Bronchial epithelial cell (primary cell): Measurements from ENCODE around the gene ITPKB. TPM values are rescaled to one million over a fixed set of nuclear protein-coding genes. Genes with fewer than 3 reads are reported as not detected.
"Not testable (repeated sequence)": the region's sequence is repeated elsewhere in the genome, so short reads cannot be mapped to it uniquely, and the experiment has no call there.

Source experiments
- DNase-seq: peaks from one replicate; pipeline ENCODE4 v3.0.0-alpha.2; 2010; ENCODE audit warnings: low read depth
- FAIRE-seq: peaks from 2 replicates; lab custom pipeline; 2011; peaks lifted over from hg19 to GRCh38; lab: Jason Lieb, UNC
- H3K27me3 ChIP-seq: 2 replicates; pipeline ENCODE4 v1.5.1; 2011; ENCODE audit warnings: low read length; ENCODE audit not compliant: control insufficient read depth, insufficient read depth
- H3K36me3 ChIP-seq: 2 replicates; pipeline ENCODE4 v1.5.1; 2011; ENCODE audit warnings: low read length; ENCODE audit not compliant: control insufficient read depth, insufficient read depth
- H3K4me3 ChIP-seq: 2 replicates; pipeline ENCODE4 v1.5.1; 2011; ENCODE audit warnings: mild to moderate bottlenecking, low read depth, low read length, control low read depth
- CTCF ChIP-seq: IDR thresholded peaks from 2 replicates; pipeline ENCODE4 v1.5.1; 2011; ENCODE audit warnings: mild to moderate bottlenecking, moderate library complexity, low read length, control low read depth, inconsistent platforms; ENCODE audit not compliant: insufficient read depth, severe bottlenecking
- total RNA-seq: library from RNA; depleted of rRNA; stranded (reverse); fragments of >200 nt; gene quantifications from 2 replicates; pipeline ENCODE4 v1.2.1, GENCODE V29; 2014

The ITPKB gene
- total RNA-seq, 1 donor from 2014 or later = 1.3 TPM

- no peak for TF ChIP-seq CTCF
- DNase-seq (no peak), FAIRE-seq (no peak)
- H3K36me3 ChIP-seq = no peaks in the 10 kb centered on the region
- peaks cover 3% of the 10 kb centered on the region for H3K27me3 ChIP-seq
- H3K4me3 ChIP-seq = no peak overlapping the region
These were observed 113.1 kb downstream of the ITPKB start for GRCh38 chr1:226625832-226626576.

- H3K27me3 ChIP-seq = peaks cover 3% of the 10 kb centered on the region
- no peak for TF ChIP-seq CTCF
- FAIRE-seq = no peak
- no peak overlapping the region for H3K4me3 ChIP-seq
- no peak for DNase-seq
- H3K36me3 ChIP-seq = no peaks in the 10 kb centered on the region
These were observed 113.8 kb downstream of the ITPKB start for GRCh38 chr1:226625326-226625725.

- no peak for TF ChIP-seq CTCF
- peaks cover 3% of the 10 kb centered on the region for H3K27me3 ChIP-seq
- no peaks in the 10 kb centered on the region for H3K36me3 ChIP-seq
- FAIRE-seq (no peak), DNase-seq (peak; percentile 67)
- H3K4me3 ChIP-seq = no peak overlapping the region
These were observed 114.6 kb downstream of the ITPKB start for GRCh38 chr1:226624526-226624925.

GRCh38 chr1:226622012-226622411, 117.1 kb downstream of the ITPKB start:
- DNase-seq = no peak
- Histone ChIP-seq H3K4me3 (no peak overlapping the region), H3K36me3 (no peaks in the 10 kb centered on the region), H3K27me3 (peaks cover 3% of the 10 kb centered on the region)
- no peak for TF ChIP-seq CTCF
- FAIRE-seq = no peak

- no peak for FAIRE-seq
- no peak overlapping the region for H3K4me3 ChIP-seq
- no peak for DNase-seq
- H3K27me3 ChIP-seq = no peaks in the 10 kb centered on the region
- TF ChIP-seq CTCF = no peak
- no peaks in the 10 kb centered on the region for H3K36me3 ChIP-seq
These were observed 120.1 kb downstream of the ITPKB start for GRCh38 chr1:226619031-226619430.

GRCh38 chr1:226618380-226618779, 120.7 kb downstream of the ITPKB start:
- no peaks in the 10 kb centered on the region for H3K27me3 ChIP-seq
- no peaks in the 10 kb centered on the region for H3K36me3 ChIP-seq
- FAIRE-seq (no peak), DNase-seq (no peak)
- TF ChIP-seq CTCF = no peak
- no peak overlapping the region for H3K4me3 ChIP-seq

- not testable (repeated sequence) for H3K36me3 ChIP-seq, DNase-seq, H3K27me3 ChIP-seq, H3K4me3 ChIP-seq, FAIRE-seq
These were observed 121.4 kb downstream of the ITPKB start for GRCh38 chr1:226617719-226618118.
